ENCODE measurements around the gene IGSF21.

IGSF21 gene

GRCh38 chr1:18104546-18105100, 3.0 kb upstream of the IGSF21 start:
- no peak for TF ChIP-seq CTCF (conservative IDR thresholded peaks at IDR 0.05; ENCODE audit: low read length)
- DNase-seq (ENCODE audit: low read depth), result no peak
- no peak overlapping the region for H3K4me3 ChIP-seq (ENCODE audit: low read length)

GRCh38 chr1:18105196-18105595, 2.4 kb upstream of the IGSF21 start:
- no peak for TF ChIP-seq CTCF (conservative IDR thresholded peaks at IDR 0.05; ENCODE audit: low read length)
- no peak for DNase-seq (ENCODE audit: low read depth)
- H3K4me3 ChIP-seq (ENCODE audit: low read length), result no peak overlapping the region

GRCh38 chr1:18108299-18109057, 880 bp downstream of the IGSF21 start:
- H3K4me3 ChIP-seq (ENCODE audit: low read length), result no peak overlapping the region
- no peak for TF ChIP-seq CTCF (conservative IDR thresholded peaks at IDR 0.05; ENCODE audit: low read length)
- no peak for DNase-seq (ENCODE audit: low read depth)

GRCh38 chr1:18109058-18109755, 1.6 kb downstream of the IGSF21 start:
- TF ChIP-seq CTCF (conservative IDR thresholded peaks at IDR 0.05; ENCODE audit: low read length), result no peak
- no peak overlapping the region for H3K4me3 ChIP-seq (ENCODE audit: low read length)
- no peak for DNase-seq (ENCODE audit: low read depth)

GRCh38 chr1:18109756-18110597, 2.4 kb downstream of the IGSF21 start:
- DNase-seq (ENCODE audit: low read depth), result peak; percentile 9
- no peak for TF ChIP-seq CTCF (conservative IDR thresholded peaks at IDR 0.05; ENCODE audit: low read length)
- H3K4me3 ChIP-seq (ENCODE audit: low read length), result no peak overlapping the region

- TF ChIP-seq CTCF (conservative IDR thresholded peaks at IDR 0.05; ENCODE audit: low read length), result no peak
- H3K4me3 ChIP-seq (ENCODE audit: low read length), result no peak overlapping the region
- no peak for DNase-seq (ENCODE audit: low read depth)
Measured at GRCh38 chr1:18110598-18110939, 3.0 kb downstream of the IGSF21 start.

Data from AG10803 (cell line).